ENCODE data around the gene MAP2K7.
"Not testable (repeated sequence)": the region's sequence is repeated elsewhere in the genome, so short reads cannot be mapped to it uniquely, and the experiment has no call there.

MAP2K7 gene

GRCh38 chr19:7903244-7904073, at the start of gene MAP2K7:
Gene MAP2K7 (plus strand): TSS chr19:7903877. CDS start chr19:7903945, 68 bp downstream.
- peak; percentile 100 for DNase-seq (ENCODE audit: low read depth in 3 of 3)

- DNase-seq (ENCODE audit: low read depth in 3 of 3), result no peak
Observed at GRCh38 chr19:7855426-7856108, 48.1 kb upstream of the MAP2K7 start.

GRCh38 chr19:7856109-7856591, 47.5 kb upstream of the MAP2K7 start:
- DNase-seq (ENCODE audit: low read depth in 3 of 3), result no peak

GRCh38 chr19:7856679-7857663, 46.7 kb upstream of the MAP2K7 start:
- DNase-seq (ENCODE audit: low read depth in 3 of 3), result no peak

- no peak for DNase-seq (ENCODE audit: low read depth in 3 of 3)
Observed at GRCh38 chr19:7857727-7858108, 46.0 kb upstream of the MAP2K7 start.

- no peak for DNase-seq (ENCODE audit: low read depth in 3 of 3)
Observed at GRCh38 chr19:7858109-7858770, 45.4 kb upstream of the MAP2K7 start.

- not testable (repeated sequence) for DNase-seq (ENCODE audit: low read depth in 3 of 3)
Observed at GRCh38 chr19:7859087-7859486, 44.6 kb upstream of the MAP2K7 start.

- no peak for DNase-seq (ENCODE audit: low read depth in 3 of 3)
Observed at GRCh38 chr19:7859831-7860713, 43.6 kb upstream of the MAP2K7 start.

GRCh38 chr19:7860714-7861618, 42.7 kb upstream of the MAP2K7 start:
- DNase-seq (ENCODE audit: low read depth in 3 of 3), result no peak

GRCh38 chr19:7861619-7862412, 41.9 kb upstream of the MAP2K7 start:
- no peak for DNase-seq (ENCODE audit: low read depth in 3 of 3)

- DNase-seq (ENCODE audit: low read depth in 3 of 3), result peak; percentile 49 to 63 (median 59)
Observed at GRCh38 chr19:7862413-7862951, 41.2 kb upstream of the MAP2K7 start.

- DNase-seq (ENCODE audit: low read depth in 3 of 3), result no peak
Observed at GRCh38 chr19:7863157-7863970, 40.3 kb upstream of the MAP2K7 start.

- no peak for DNase-seq (ENCODE audit: low read depth in 3 of 3)
Observed at GRCh38 chr19:7863971-7864689, 39.5 kb upstream of the MAP2K7 start.

- no peak for DNase-seq (ENCODE audit: low read depth in 3 of 3)
Observed at GRCh38 chr19:7864690-7865074, 39.0 kb upstream of the MAP2K7 start.

GRCh38 chr19:7865262-7865911, 38.3 kb upstream of the MAP2K7 start:
- DNase-seq (ENCODE audit: low read depth in 3 of 3), result no peak
